ENCODE data around the gene CACNA1A.

DNA sequence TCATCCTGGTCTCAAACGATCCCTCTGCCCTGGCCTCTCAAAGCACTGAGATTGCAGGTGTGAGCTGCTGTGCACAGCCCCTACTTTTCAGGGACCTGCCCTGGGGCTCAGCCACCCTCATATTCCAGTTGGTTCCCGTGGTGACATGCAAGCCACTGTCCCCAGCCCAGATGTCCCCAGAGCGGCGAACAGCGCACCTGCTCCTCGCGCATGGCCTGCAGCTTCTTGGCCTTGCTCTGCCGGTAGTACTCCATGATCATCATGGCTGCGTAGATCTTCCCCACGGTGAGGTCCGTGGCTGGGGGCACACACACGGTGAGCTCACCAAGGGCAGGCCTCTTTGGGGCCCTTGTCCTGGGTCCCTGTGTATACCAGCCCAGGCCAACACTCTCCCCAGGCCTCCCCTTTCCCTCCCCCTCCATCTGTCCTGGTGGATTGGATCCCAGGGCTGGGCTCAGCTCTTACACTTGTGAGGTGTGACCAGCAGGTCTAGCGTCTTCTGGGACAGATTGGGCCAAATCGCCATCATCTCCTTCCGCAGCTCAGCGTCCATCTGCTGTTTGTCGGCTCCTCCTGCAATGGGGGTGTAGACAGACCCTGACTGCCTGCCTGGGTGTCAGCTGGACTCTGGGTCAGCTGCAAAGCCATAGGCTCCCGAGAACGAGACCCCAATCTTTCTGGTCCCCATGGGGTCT, 292.1 kb downstream of the CACNA1A start:
- TF ChIP-seq, protein P1, sequence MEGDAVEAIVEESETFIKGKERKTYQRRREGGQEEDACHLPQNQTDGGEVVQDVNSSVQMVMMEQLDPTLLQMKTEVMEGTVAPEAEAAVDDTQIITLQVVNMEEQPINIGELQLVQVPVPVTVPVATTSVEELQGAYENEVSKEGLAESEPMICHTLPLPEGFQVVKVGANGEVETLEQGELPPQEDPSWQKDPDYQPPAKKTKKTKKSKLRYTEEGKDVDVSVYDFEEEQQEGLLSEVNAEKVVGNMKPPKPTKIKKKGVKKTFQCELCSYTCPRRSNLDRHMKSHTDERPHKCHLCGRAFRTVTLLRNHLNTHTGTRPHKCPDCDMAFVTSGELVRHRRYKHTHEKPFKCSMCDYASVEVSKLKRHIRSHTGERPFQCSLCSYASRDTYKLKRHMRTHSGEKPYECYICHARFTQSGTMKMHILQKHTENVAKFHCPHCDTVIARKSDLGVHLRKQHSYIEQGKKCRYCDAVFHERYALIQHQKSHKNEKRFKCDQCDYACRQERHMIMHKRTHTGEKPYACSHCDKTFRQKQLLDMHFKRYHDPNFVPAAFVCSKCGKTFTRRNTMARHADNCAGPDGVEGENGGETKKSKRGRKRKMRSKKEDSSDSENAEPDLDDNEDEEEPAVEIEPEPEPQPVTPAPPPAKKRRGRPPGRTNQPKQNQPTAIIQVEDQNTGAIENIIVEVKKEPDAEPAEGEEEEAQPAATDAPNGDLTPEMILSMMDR (IDR thresholded peaks at IDR 0.05; ENCODE audit: insufficient read depth, low read length, poor library complexity, severe bottlenecking): no peak
- no peak for TF ChIP-seq EZH2phosphoT487 (conservative IDR thresholded peaks at IDR 0.05; ENCODE audit: low read length)

Measured in SU-DHL-6 (cell line).